CD1c-positive myeloid dendritic cell (primary cell): ENCODE data around the gene LAMA3.

ENCODE experiments used
- DNase-seq: peaks from one replicate; pipeline ENCODE4 v3.0.0-alpha.2; 2016; ENCODE audit errors: extremely low spot score

Gene LAMA3

GRCh38 chr18:24000613-24001490 is 311.6 kb downstream of the LAMA3 start:
- no peak for DNase-seq

GRCh38 chr18:24002479-24002878 is 313.2 kb downstream of the LAMA3 start:
- no peak for DNase-seq

- no peak for DNase-seq
These were observed 314.0 kb downstream of the LAMA3 start for GRCh38 chr18:24003288-24003687.

GRCh38 chr18:24003903-24004640 is 314.8 kb downstream of the LAMA3 start:
- peak; percentile 61 for DNase-seq
